GM19468 (cell line): ENCODE measurements around the gene COLEC12.

ENCODE experiments used
- ATAC-seq: cut with Tn5 transposase; IDR thresholded peaks from one replicate; pipeline ENCODE4 v1.9.1; 2021; ENCODE audit warnings: mild to moderate bottlenecking, moderate library complexity, moderate number of reproducible peaks; ENCODE audit not compliant: unreplicated experiment; ENCODE audit errors: extremely low read depth

COLEC12 gene

DNA sequence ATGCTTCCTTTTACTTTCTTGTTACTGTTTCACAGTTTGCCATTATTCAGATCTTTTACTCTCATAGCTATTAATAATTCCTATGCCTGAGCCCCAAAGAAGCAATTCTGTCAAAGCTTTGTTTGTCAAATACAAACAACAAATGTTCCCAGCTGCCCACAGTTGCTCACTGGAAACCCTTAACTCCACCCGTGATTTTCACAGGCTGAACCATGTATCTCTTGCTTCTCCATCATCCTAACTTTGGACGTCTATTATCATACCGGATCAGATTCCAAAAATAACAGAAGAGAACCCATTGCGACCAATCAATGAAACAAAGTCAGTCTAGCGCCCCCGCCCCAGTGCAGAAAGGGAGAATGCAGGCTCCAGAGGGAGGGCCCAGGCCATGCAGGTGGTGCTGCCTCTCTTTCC is 24.2 kb downstream of the COLEC12 start:
- ATAC-seq: no peak

DNA sequence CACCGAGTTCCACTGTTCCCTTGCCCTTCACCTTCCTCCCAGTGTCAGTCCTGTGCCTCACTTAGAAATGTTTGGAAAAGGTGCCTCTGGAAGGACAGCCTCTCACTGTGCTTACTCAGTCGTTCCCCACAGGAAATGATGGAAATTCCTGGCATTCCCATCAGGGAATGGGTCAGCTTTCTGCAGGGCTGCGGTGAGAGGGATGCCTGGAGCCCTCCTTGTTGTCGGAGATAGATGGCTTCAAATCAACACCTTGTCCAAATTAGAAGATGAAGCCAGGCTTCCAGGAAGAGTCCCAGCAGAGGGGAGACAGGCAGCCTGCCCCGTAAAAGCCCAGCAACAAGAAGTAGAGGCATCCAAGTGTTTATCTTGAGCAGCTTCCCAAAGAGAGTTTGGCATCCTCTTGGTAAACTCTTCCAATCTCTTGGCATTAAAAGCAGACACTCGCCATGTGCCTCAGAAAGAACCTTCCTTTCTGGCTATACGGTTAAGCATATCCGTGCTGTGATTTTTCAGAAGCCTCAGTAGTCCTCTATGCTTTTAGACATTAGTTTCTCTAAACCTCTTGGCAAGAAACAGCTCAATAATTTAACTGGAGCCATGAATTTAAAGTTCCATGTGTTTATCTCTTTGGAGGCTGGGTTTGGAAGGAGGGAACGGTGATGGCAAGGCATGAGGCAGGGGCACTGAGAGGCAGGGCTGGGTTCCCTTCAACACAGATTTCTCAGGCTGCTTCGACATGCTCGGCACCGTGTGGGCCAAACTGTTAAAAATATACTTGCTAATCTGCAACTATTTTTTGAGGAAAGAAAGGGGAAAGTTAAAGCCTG is 25.1 kb downstream of the COLEC12 start:
- no peak for ATAC-seq

GRCh38 chr18:474416-474815 is 26.1 kb downstream of the COLEC12 start:
- no peak for ATAC-seq

GRCh38 chr18:473802-474201 is 26.7 kb downstream of the COLEC12 start:
- no peak for ATAC-seq

GRCh38 chr18:471716-472115 is 28.8 kb downstream of the COLEC12 start:
- ATAC-seq: no peak

DNA sequence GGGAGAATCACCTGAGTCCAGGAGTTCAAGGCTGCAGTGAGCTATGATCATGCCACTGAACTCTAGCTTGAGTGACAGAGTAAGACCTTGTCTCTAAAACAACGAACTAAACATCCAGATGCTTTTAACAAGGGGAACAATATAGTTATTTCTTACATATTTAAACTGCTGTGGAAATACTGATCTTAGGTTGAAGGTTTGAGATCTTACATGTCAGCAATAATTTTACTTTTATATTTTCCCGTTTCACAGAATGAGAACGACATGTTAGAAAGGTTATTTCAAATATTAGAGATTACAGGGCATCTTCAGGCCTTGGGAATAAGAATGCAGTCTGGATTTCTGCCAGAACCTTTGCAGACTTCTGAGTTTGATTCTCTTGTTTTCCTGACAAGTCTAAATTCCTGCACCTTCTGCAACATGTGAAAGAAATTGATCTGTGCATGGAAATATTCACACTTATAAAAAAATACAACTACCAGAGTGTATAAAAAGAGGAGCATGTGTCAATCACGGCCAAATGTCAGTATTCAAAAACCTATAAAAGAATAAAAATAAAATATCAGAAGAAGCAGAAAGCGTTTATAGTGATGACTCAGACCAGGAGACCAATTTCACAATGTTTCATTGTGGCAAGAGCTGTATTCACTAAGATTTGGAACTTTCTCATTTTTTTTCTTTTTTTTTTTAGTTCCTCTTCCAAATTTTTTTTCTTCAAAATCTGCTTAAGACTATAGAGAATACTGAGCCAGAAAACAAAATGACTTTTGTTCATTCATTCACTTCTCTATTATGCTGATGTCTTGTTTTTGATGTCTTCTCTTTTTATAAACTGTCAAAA is 29.6 kb downstream of the COLEC12 start:
- ATAC-seq: no peak

- no peak for ATAC-seq
These were observed 31.3 kb downstream of the COLEC12 start for GRCh38 chr18:468955-469790.

GRCh38 chr18:463827-464541 is 36.5 kb downstream of the COLEC12 start:
- ATAC-seq: no peak

DNA sequence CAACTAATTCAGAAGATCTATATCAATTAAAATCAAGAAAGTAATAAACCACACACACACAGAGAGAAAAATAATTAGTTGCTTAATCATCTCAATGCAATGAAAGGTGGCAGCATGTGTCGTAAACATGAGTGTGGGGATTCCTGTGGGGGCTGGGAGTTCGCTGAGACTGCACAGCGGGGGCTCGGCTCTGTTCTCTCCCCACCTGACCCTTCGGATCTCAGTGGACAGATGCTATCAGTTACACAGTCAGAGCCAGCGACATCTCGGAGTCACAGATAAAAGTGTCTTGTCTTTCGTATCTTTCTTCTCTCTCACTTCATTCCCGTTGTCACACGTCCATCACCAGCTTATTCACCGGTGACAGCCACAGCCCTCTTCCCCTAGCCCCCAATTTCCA is 37.1 kb downstream of the COLEC12 start:
- no peak for ATAC-seq

GRCh38 chr18:461762-462161 is 38.7 kb downstream of the COLEC12 start:
- ATAC-seq: no peak

GRCh38 chr18:460791-461190 is 39.7 kb downstream of the COLEC12 start:
- ATAC-seq: no peak

GRCh38 chr18:459814-460593 is 40.5 kb downstream of the COLEC12 start:
- ATAC-seq: no peak

- no peak for ATAC-seq
These were observed 42.7 kb downstream of the COLEC12 start for GRCh38 chr18:457521-458412.

GRCh38 chr18:457140-457519 is 43.4 kb downstream of the COLEC12 start:
- no peak for ATAC-seq

GRCh38 chr18:456361-457139 is 44.0 kb downstream of the COLEC12 start:
- no peak for ATAC-seq

- ATAC-seq: no peak
These were observed 47.1 kb downstream of the COLEC12 start for GRCh38 chr18:453400-453799.

DNA sequence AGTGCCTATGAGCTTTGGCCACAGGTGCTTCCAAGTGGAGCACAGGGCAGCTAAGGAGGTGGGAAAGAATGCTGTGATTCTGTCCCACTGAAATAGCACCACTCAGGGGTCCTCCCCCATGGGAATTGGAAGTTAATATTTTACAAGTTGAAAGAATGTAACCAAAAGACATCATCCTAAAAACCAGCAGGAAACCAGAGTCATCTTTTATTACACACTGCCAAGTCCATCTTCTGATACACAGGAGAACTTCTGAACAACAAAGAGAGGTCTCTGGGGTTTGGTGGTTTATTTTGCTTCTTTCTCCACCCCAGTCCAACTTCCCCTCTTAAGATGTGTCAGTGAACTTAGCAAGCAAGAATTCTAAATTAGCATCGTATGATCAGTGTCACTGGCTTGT is 47.7 kb downstream of the COLEC12 start:
- ATAC-seq: no peak
